HL-60 (cell line): ENCODE measurements around the gene MYO16.

Experiments used
- CTCF ChIP-seq: IDR thresholded peaks from one replicate; pipeline ENCODE4 v1.5.1; 2011; ENCODE audit warnings: low read length, control low read depth, inconsistent platforms; ENCODE audit not compliant: insufficient read depth
- GABPA ChIP-seq: IDR thresholded peaks from 2 replicates; pipeline ENCODE4 v1.6.1; 2012; ENCODE audit warnings: low read depth
- POLR2AphosphoS5 ChIP-seq: IDR thresholded peaks from 2 replicates; pipeline ENCODE4 v1.6.1; 2012; ENCODE audit warnings: low read depth
- REST ChIP-seq: IDR thresholded peaks from 2 replicates; pipeline ENCODE4 v1.6.1; 2012; ENCODE audit warnings: low read depth; ENCODE audit not compliant: insufficient replicate concordance

GRCh38 chr13:108967371-108967770 is 338.0 kb downstream of the MYO16 start:
- TF ChIP-seq CTCF (no peak), POLR2AphosphoS5 (no peak), REST (no peak), GABPA (no peak)
